ENCODE measurements around the gene TUBGCP3. TPM values are rescaled to one million over a fixed set of nuclear protein-coding genes. Genes with fewer than 3 reads are reported as not detected.

The TUBGCP3 gene
- total RNA-seq, 4 donors from 2014 or later, result 19.7 to 62.3 (median 38.8) TPM

DNA sequence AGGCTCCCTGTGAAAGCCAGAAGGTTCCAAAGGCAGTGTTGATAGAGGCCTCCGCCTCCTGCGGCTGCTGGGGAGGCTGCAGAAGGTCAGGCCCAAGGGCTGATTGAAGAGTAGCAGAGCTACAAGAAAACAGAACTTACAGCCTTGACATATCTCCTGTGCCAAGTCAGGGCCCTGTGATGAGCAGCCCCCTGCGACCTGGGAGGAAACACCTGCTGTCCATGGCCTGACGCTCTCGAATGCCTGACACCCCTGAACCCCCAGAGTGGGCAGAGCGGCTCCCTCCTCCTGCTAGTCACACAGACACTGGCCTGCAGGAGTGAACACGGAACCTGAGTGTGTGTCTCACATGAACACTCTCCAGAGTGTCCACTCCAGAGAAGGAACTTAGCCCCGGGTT is 38.2 kb upstream of the TUBGCP3 start:
- no peak for DNase-seq
- intact Hi-C loops (cut with DNase I; ENCODE audit: low total_unique reads), result no loop called here
- Histone ChIP-seq H3K36me3 (no peaks in the 10 kb centered on the region), H3K4me3 (no peak overlapping the region), H3K27me3 (no peaks in the 10 kb centered on the region), H3K9me3 (no peaks in the 10 kb centered on the region), H3K4me1 (no peaks in the 10 kb centered on the region), H3K27ac (no peak overlapping the region)
- TF ChIP-seq, protein P1, sequence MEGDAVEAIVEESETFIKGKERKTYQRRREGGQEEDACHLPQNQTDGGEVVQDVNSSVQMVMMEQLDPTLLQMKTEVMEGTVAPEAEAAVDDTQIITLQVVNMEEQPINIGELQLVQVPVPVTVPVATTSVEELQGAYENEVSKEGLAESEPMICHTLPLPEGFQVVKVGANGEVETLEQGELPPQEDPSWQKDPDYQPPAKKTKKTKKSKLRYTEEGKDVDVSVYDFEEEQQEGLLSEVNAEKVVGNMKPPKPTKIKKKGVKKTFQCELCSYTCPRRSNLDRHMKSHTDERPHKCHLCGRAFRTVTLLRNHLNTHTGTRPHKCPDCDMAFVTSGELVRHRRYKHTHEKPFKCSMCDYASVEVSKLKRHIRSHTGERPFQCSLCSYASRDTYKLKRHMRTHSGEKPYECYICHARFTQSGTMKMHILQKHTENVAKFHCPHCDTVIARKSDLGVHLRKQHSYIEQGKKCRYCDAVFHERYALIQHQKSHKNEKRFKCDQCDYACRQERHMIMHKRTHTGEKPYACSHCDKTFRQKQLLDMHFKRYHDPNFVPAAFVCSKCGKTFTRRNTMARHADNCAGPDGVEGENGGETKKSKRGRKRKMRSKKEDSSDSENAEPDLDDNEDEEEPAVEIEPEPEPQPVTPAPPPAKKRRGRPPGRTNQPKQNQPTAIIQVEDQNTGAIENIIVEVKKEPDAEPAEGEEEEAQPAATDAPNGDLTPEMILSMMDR (IDR thresholded peaks at IDR 0.05), result no peak
- no peak for TF ChIP-seq POLR2A (IDR thresholded peaks at IDR 0.05)

DNA sequence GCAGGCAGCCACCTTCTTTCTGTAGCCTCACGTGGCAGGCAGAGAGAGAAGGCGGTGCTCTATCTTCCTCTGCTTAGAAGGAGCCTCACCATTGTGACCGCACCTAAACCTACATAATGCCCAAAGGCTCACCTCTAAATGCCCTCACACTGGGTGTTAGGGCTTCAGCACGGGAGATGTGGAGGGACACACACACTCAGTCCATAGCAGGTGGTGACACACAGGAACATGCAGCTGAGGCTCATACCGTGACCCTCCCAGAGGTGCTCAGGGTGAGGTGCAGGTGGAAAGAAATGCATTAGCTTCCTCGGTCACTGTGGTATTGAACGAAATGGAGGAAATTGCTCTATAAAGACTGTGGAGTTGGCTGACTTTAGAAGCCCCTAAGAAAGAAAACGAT is 37.7 kb upstream of the TUBGCP3 start:
- no peak overlapping the region for H3K27ac ChIP-seq
- no peak overlapping the region for H3K4me3 ChIP-seq
- DNase-seq, result no peak
- no peaks in the 10 kb centered on the region for H3K36me3 ChIP-seq
- H3K9me3 ChIP-seq, result no peaks in the 10 kb centered on the region
- no peaks in the 10 kb centered on the region for H3K4me1 ChIP-seq
- intact Hi-C loops (cut with DNase I; ENCODE audit: low total_unique reads), result no loop called here
- no peaks in the 10 kb centered on the region for H3K27me3 ChIP-seq
- no peak for TF ChIP-seq POLR2A (IDR thresholded peaks at IDR 0.05)
- TF ChIP-seq, protein P1 (IDR thresholded peaks at IDR 0.05), result no peak

DNA sequence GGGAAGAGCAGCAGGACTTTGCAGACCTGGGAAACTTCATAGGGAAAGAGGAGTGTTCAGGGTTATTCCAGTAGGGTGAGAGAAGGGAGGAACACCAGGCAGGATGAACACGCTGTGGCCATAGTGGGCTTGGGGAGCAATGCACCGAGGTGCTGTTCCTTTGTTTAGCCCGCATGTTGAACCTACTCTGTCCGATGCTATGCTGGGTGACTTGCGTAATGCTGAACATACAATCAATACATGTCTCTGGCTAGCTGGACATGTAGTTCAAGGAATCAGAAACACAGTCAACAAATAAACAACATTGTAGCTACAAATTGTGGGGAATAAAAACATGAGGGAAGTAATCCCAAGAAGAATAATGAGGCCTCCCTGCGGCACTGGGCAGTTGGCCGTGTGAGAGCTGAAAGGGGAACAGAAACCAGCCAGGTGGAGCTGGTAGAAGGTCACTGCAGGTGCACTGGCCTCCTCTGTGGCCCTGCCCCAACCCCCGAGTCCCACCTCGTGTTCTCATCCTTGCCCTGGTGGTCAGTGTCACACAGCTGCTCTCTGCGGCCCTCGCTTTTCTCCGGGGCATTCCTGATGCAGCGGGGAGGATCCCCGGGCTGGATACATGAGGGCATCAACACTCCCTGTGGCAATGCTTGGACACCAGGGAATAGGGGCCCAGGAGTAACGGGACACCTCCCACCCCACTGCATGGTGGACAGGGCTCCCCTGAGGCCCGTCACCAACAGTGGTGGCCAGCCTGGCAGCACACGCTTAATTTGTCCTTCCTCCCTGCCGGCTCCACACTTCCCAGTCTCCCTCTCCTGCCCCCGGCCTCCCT is 36.9 kb upstream of the TUBGCP3 start:
- no peaks in the 10 kb centered on the region for H3K9me3 ChIP-seq
- no peak overlapping the region for H3K4me3 ChIP-seq
- intact Hi-C loops (cut with DNase I; ENCODE audit: low total_unique reads), result no loop called here
- TF ChIP-seq POLR2A (IDR thresholded peaks at IDR 0.05), result no peak
- TF ChIP-seq, protein P1 (IDR thresholded peaks at IDR 0.05), result no peak
- DNase-seq, result no peak
- no peaks in the 10 kb centered on the region for H3K36me3 ChIP-seq
- no peaks in the 10 kb centered on the region for H3K4me1 ChIP-seq
- no peaks in the 10 kb centered on the region for H3K27me3 ChIP-seq
- H3K27ac ChIP-seq, result no peak overlapping the region

DNA sequence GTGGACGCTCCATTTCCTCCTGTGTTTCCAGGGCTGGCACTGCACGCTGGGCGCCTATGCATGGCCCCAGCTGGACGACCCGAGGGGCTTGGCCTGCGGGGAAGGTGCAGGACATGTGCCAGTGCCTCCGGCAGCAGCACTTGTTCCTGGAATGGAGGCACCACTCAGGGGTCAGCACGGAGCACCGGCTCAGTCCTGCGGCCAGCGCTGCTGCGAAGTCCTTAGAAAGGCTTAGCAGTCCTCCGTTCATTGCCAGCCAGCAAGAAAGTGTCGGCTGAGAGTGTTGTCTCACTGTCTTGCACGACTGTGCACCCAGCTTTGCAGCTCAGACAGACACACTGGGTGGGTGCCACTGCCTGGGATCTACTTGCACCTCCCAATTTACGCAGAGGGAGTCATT is 36.1 kb upstream of the TUBGCP3 start:
- Histone ChIP-seq H3K27ac (no peak overlapping the region), H3K9me3 (no peaks in the 10 kb centered on the region), H3K27me3 (no peaks in the 10 kb centered on the region), H3K4me1 (no peaks in the 10 kb centered on the region), H3K36me3 (no peaks in the 10 kb centered on the region), H3K4me3 (no peak overlapping the region)
- intact Hi-C loops (cut with DNase I; ENCODE audit: low total_unique reads), result no loop called here
- no peak for DNase-seq
- TF ChIP-seq, protein P1 (IDR thresholded peaks at IDR 0.05), result no peak
- TF ChIP-seq POLR2A (IDR thresholded peaks at IDR 0.05), result no peak

DNA sequence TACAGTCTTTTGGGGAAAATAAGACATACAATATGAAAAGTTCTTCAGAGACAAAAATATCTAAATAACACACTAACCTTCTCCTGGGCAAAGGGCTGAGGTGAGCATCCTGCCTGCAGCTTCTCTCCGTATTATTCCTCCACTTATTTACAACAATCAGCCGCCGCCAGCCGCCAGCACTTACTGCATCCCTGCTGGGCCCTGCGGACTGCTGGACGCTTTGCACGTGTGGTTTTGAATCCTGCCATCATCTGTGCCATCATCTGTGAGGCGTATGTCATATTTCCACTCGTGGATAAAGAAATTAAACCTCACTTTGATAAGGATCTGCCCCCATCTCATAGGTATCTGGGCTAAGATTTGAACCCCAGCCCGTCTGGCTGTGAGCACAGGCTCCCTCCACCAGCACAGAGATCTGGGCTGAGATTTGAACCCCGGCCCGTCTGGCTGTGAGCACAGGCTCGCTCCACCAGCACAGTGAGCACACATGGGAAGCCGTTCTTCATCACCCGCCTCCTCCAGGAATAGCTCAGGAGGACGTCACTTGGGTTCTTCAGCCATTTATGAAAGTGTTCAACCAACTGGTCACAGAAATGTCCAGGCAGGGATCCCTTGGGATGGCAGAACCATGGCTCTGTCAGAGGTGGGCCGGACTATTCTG is 35.2 kb upstream of the TUBGCP3 start:
- Histone ChIP-seq H3K4me1 (no peaks in the 10 kb centered on the region), H3K27ac (no peak overlapping the region), H3K9me3 (no peaks in the 10 kb centered on the region), H3K27me3 (no peaks in the 10 kb centered on the region), H3K36me3 (no peaks in the 10 kb centered on the region), H3K4me3 (no peak overlapping the region)
- TF ChIP-seq, protein P1 (IDR thresholded peaks at IDR 0.05), result no peak
- no peak for TF ChIP-seq POLR2A (IDR thresholded peaks at IDR 0.05)
- intact Hi-C loops (cut with DNase I; ENCODE audit: low total_unique reads), result no loop called here
- DNase-seq, result no peak

All from uterus (tissue), 4 donors.